A673 (cell line): ENCODE measurements around the gene KIFAP3. TPM values are rescaled to one million over a fixed set of nuclear protein-coding genes. Genes with fewer than 3 reads are reported as not detected.

Source experiments
- BruUV-seq: library from RNA; stranded (reverse); fragments of 400-500 nt; replicated peaks from 2 replicates; lab custom pipeline; 2021; lab: Mats Ljungman, UMichigan
- CTCF ChIA-PET: fragments of 300-600 bp; sonication (Branson Sonifier 250); formaldehyde crosslinking; loops from one replicate; lab custom pipeline; 2022; ENCODE audit warnings: antibody characterized with exemption; lab: Charles Lee
- POLR2A ChIA-PET: fragments of 300-600 bp; sonication (Branson Sonifier 250); formaldehyde crosslinking; loops from one replicate; lab custom pipeline; 2022; ENCODE audit warnings: antibody characterized with exemption; ENCODE audit not compliant: low non-redundant PET; lab: Charles Lee
- DNase-seq: peaks from one replicate; pipeline ENCODE4 v3.0.0-alpha.2; 2015; ENCODE audit warnings: low spot score
- H3K27ac ChIP-seq: fragments of 200-600 bp; sonication (generic); 2 replicates; pipeline ENCODE4 v1.5.1; 2016; ENCODE audit warnings: mixed run types, low read depth, mild to moderate bottlenecking, mixed read lengths, antibody characterized with exemption, low read length; ENCODE audit not compliant: poor library complexity, severe bottlenecking
- H3K27me3 ChIP-seq: fragments of 200-600 bp; sonication (generic); replicated peaks from 2 replicates; pipeline ENCODE4 v1.6.1; 2017; ENCODE audit warnings: mixed run types, low read depth, mild to moderate bottlenecking, mixed read lengths, antibody characterized with exemption, low read length; ENCODE audit not compliant: insufficient read depth, poor library complexity
- H3K36me3 ChIP-seq: fragments of 200-600 bp; sonication (generic); 2 replicates; pipeline ENCODE4 v1.6.1; 2016; ENCODE audit warnings: mixed run types, mild to moderate bottlenecking, mixed read lengths, antibody characterized with exemption, low read length; ENCODE audit not compliant: insufficient read depth, poor library complexity, severe bottlenecking
- H3K4me1 ChIP-seq: fragments of 200-600 bp; sonication (generic); 2 replicates; pipeline ENCODE4 v1.6.1; 2017; ENCODE audit warnings: mixed run types, mild to moderate bottlenecking, mixed read lengths, antibody characterized with exemption, low read length; ENCODE audit not compliant: insufficient read depth, poor library complexity, severe bottlenecking
- H3K4me3 ChIP-seq: fragments of 200-600 bp; sonication (generic); 2 replicates; pipeline ENCODE4 v1.5.1; 2016; ENCODE audit warnings: low read depth, mixed run types, mild to moderate bottlenecking, mixed read lengths, low read length; ENCODE audit not compliant: poor library complexity, severe bottlenecking
- H3K9me3 ChIP-seq: fragments of 200-600 bp; sonication (generic); 2 replicates; pipeline ENCODE4 v1.6.1; 2016; ENCODE audit warnings: mixed run types, low read depth, mild to moderate bottlenecking, mixed read lengths, antibody characterized with exemption, low read length; ENCODE audit not compliant: poor library complexity, severe bottlenecking
- EZH2 ChIP-seq: fragments of 200-600 bp; sonication (generic); IDR thresholded peaks from 2 replicates; pipeline ENCODE4 v1.6.1; 2017; ENCODE audit warnings: borderline replicate concordance, low read depth, mild to moderate bottlenecking, mixed read lengths, antibody characterized with exemption, low read length; ENCODE audit not compliant: poor library complexity, severe bottlenecking
- intact Hi-C: fragments of 100-400 bp; cut with micrococcal nuclease; formaldehyde crosslinking; loops from one replicate; pipeline ENCODE4 v1.10.0; 2022; ENCODE audit not compliant: unreplicated experiment
- total RNA-seq: library from RNA; stranded (reverse); gene quantifications from 2 replicates; pipeline ENCODE4 v1.2.3, GENCODE V29; 2021
- TF ChIP-seq, protein P1 (sequence below): fragments of 300-800, 200-600 bp; sonication (generic); conservative IDR thresholded peaks from 2 replicates; pipeline ENCODE4 v1.5.1; 2017; ENCODE audit warnings: low read depth, mild to moderate bottlenecking, antibody characterized with exemption, low read length, moderate library complexity, mixed read lengths

The KIFAP3 gene
- total RNA-seq, 1 experiment from 2014 or later = 12.7 TPM

DNA sequence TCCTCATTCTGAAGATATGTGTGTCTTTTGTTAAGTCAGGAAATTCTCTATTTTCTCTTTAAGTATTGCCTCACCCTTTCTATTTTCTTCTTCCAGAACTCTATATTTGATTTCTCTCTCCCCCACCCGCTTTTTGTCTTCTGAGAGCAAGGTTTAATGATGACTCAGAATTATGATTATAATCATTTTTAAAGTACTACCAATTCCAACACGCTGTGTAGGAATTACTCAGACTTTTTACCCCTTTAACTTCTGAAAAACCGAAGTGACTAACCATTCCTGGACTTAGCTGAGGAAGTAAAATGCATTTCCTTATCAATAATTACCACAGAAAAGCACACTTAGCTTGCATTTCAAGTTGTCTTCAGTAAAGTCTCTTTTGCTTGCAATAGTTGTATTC is 160.0 kb downstream of the KIFAP3 start:
- H3K9me3 ChIP-seq = no peaks in the 10 kb centered on the region
- BruUV-seq = no TSS peak
- no peak overlapping the region for H3K4me3 ChIP-seq
- H3K27me3 ChIP-seq = no peaks in the 10 kb centered on the region
- intact Hi-C loops = no loop called here
- no peaks in the 10 kb centered on the region for H3K4me1 ChIP-seq
- ChIA-PET POLR2A (no interaction called here), CTCF (no interaction called here)
- H3K36me3 ChIP-seq = no peaks in the 10 kb centered on the region
- no peak overlapping the region for H3K27ac ChIP-seq
- TF ChIP-seq EZH2 = no peak
- TF ChIP-seq, protein P1, sequence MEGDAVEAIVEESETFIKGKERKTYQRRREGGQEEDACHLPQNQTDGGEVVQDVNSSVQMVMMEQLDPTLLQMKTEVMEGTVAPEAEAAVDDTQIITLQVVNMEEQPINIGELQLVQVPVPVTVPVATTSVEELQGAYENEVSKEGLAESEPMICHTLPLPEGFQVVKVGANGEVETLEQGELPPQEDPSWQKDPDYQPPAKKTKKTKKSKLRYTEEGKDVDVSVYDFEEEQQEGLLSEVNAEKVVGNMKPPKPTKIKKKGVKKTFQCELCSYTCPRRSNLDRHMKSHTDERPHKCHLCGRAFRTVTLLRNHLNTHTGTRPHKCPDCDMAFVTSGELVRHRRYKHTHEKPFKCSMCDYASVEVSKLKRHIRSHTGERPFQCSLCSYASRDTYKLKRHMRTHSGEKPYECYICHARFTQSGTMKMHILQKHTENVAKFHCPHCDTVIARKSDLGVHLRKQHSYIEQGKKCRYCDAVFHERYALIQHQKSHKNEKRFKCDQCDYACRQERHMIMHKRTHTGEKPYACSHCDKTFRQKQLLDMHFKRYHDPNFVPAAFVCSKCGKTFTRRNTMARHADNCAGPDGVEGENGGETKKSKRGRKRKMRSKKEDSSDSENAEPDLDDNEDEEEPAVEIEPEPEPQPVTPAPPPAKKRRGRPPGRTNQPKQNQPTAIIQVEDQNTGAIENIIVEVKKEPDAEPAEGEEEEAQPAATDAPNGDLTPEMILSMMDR = no peak
- DNase-seq = peak; percentile 14

DNA sequence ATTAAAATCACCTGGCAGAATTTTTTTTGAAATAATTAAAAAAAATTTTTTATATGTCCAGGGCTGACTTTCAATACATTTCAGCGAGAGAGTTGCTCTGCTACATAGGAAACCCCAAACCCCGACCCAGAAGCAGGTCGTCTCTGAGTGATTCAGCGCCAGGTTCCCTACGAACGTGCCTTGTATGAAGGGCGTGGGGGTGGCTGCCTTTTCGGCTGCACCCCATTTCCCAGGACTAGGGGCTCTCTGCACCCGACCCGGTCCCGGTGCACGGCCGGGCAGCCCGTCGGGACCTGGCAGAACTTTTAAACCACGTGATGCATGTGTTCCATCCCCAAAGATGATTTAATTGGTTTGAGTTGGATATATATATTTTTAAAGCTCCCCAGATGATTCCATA is 165.0 kb downstream of the KIFAP3 start:
- H3K36me3 ChIP-seq = no peaks in the 10 kb centered on the region
- intact Hi-C loops = loop anchor here (10.0 kb wide), 1 partner anchor 55 kb away; no protein-coding TSS in a partner anchor
- ChIA-PET POLR2A (no interaction called here), CTCF (no interaction called here)
- TF ChIP-seq, protein P1 = no peak
- no peak for TF ChIP-seq EZH2
- no peaks in the 10 kb centered on the region for H3K27me3 ChIP-seq
- H3K4me1 ChIP-seq = no peaks in the 10 kb centered on the region
- H3K27ac ChIP-seq = no peak overlapping the region
- H3K9me3 ChIP-seq = no peaks in the 10 kb centered on the region
- no peak for DNase-seq
- no TSS peak for BruUV-seq
- H3K4me3 ChIP-seq = no peak overlapping the region

DNA sequence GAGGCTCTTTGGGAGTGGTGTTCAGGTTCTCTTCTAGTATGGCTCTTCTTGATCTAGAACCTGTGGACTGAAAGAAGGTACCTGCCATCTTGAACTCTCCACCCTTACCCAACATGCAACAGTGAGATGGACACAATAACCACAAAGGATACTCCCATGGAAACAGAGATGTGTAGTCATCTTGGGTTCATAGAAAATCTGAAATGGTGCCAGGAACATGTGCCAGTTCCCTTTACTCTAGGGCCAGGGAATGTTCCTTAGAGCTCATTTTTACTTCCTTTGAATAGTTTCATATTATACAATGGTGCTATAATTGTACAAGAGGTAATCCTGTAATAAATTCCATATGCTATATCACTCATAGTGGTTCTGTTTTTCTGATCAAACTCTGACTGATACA is 167.6 kb downstream of the KIFAP3 start:
- no peak for DNase-seq
- Histone ChIP-seq H3K27ac (no peak overlapping the region), H3K4me1 (no peaks in the 10 kb centered on the region), H3K9me3 (no peaks in the 10 kb centered on the region), H3K36me3 (no peaks in the 10 kb centered on the region), H3K4me3 (no peak overlapping the region), H3K27me3 (peaks cover 11% of the 10 kb centered on the region)
- BruUV-seq = no TSS peak
- CTCF ChIA-PET = no interaction called here
- TF ChIP-seq, protein P1 = no peak
- no peak for TF ChIP-seq EZH2
- intact Hi-C loops = loop anchor here (10.0 kb wide), 1 partner anchor 58 kb away; no protein-coding TSS in a partner anchor
- POLR2A ChIA-PET = no interaction called here
